GM21576 (cell line): ENCODE results near the gene AMFR.
"Not testable (repeated sequence)": the region's sequence is repeated elsewhere in the genome, so short reads cannot be mapped to it uniquely, and the experiment has no call there.

Experiments used
- ATAC-seq: cut with Tn5 transposase; IDR thresholded peaks from one replicate; pipeline ENCODE4 v1.9.1; 2021; ENCODE audit warnings: mild to moderate bottlenecking, moderate library complexity; ENCODE audit not compliant: unreplicated experiment

The AMFR gene

GRCh38 chr16:56396724-56397123 is 28.6 kb downstream of the AMFR start:
- not testable (repeated sequence) for ATAC-seq

GRCh38 chr16:56389554-56389953 is 35.8 kb downstream of the AMFR start:
- ATAC-seq = no peak

- no peak for ATAC-seq
These were observed 37.1 kb downstream of the AMFR start for GRCh38 chr16:56388209-56388608.

GRCh38 chr16:56387396-56387795 is 37.9 kb downstream of the AMFR start:
- ATAC-seq = no peak

- ATAC-seq = no peak
These were observed 41.1 kb downstream of the AMFR start for GRCh38 chr16:56384074-56384721.

- no peak for ATAC-seq
These were observed 42.4 kb downstream of the AMFR start for GRCh38 chr16:56382901-56383355.

GRCh38 chr16:56382459-56382858 is 42.9 kb downstream of the AMFR start:
- no peak for ATAC-seq

- ATAC-seq = not testable (repeated sequence)
These were observed 44.4 kb downstream of the AMFR start for GRCh38 chr16:56380778-56381485.

- not testable (repeated sequence) for ATAC-seq
These were observed 46.3 kb downstream of the AMFR start for GRCh38 chr16:56379044-56379443.

GRCh38 chr16:56375792-56376191 is 49.6 kb downstream of the AMFR start:
- ATAC-seq = not testable (repeated sequence)

- no peak for ATAC-seq
These were observed 52.3 kb downstream of the AMFR start for GRCh38 chr16:56373003-56373402.

- ATAC-seq = no peak
These were observed 53.2 kb downstream of the AMFR start for GRCh38 chr16:56372013-56372634.

GRCh38 chr16:56371660-56371937 is 53.7 kb downstream of the AMFR start:
- no peak for ATAC-seq

GRCh38 chr16:56370875-56371659 is 54.3 kb downstream of the AMFR start:
- ATAC-seq = no peak

GRCh38 chr16:56370185-56370874 is 55.0 kb downstream of the AMFR start:
- ATAC-seq = no peak

- no peak for ATAC-seq
These were observed 56.1 kb downstream of the AMFR start for GRCh38 chr16:56369202-56369601.

GRCh38 chr16:56368545-56368944 is 56.8 kb downstream of the AMFR start:
- ATAC-seq = no peak

- no peak for ATAC-seq
These were observed 57.6 kb downstream of the AMFR start for GRCh38 chr16:56367764-56368163.

- ATAC-seq = no peak
These were observed 58.4 kb downstream of the AMFR start for GRCh38 chr16:56366945-56367344.

GRCh38 chr16:56365552-56365951 is 59.8 kb downstream of the AMFR start:
- ATAC-seq = no peak

- ATAC-seq = no peak
These were observed 60.5 kb downstream of the AMFR start for GRCh38 chr16:56364865-56365264.
